K562 (cell line): ENCODE data around the gene PDCD1LG2. TPM values are rescaled to one million over a fixed set of nuclear protein-coding genes. Genes with fewer than 3 reads are reported as not detected.

ENCODE experiments used
- ATAC-seq: fragments of 200-7000 bp; cut with Tn5 transposase; 3 replicates; pipeline ENCODE4 v1.9.1; 2020; ENCODE audit warnings: moderate library complexity
- BruUV-seq: library from RNA; stranded (reverse); fragments of 400-500 nt; replicated peaks from 2 replicates; lab custom pipeline; 2021; lab: Mats Ljungman, UMichigan
- CTCF ChIA-PET: fragments of 300-600 bp; formaldehyde crosslinking; extraction: SDS; loops from one replicate; lab custom pipeline; 2021; ENCODE audit warnings: low intra/inter-chr PET ratio; lab: Yijun Ruan, JAX
- POLR2A ChIA-PET: fragments of 300-600, 350-650 bp; sonication (Branson Sonifier 250); formaldehyde crosslinking; extraction: SDS; loops from one replicate; lab custom pipeline; 2021; ENCODE audit warnings: antibody characterized with exemption, inconsistent platforms; lab: Yijun Ruan, JAX
- DNase-seq, 4 experiments: peaks; one replicate each; pipeline versions ENCODE4 v3.0.0 to v3.0.0-alpha.2; 2011 to 2018; ENCODE audit warnings: low spot score in 3 of 4, mixed read lengths in 3 of 4; ENCODE audit errors: extremely low read depth in 1 of 4
- FAIRE-seq: peaks from 2 replicates; lab custom pipeline; 2011; peaks lifted over from hg19 to GRCh38; lab: Jason Lieb, UNC
- H2AFZ ChIP-seq: 2 replicates; pipeline ENCODE4 v1.6.0; 2011; ENCODE audit warnings: low read depth, low read length, control low read depth, inconsistent platforms
- H3K27ac ChIP-seq: fragments of 200-600 bp; 3 replicates; pipeline ENCODE4 v1.8.0; 2011; ENCODE audit warnings: low read depth, mild to moderate bottlenecking, control low read depth, inconsistent platforms, low read length, moderate library complexity, mixed read lengths; ENCODE audit errors: extremely low read depth
- H3K27me3 ChIP-seq, 2 experiments: fragments of 300-600 bp in 1 of 2; 2 replicates in 1 of 2; 3 replicates in 1 of 2; pipeline versions ENCODE4 v1.6.0 to v1.8.0; 2011; ENCODE audit warnings: inconsistent platforms in 2 of 2, low read length in 2 of 2, mild to moderate bottlenecking in 1 of 2, mixed read lengths in 1 of 2, moderate library complexity in 1 of 2; ENCODE audit not compliant: control insufficient read depth in 2 of 2, insufficient read depth in 2 of 2
- H3K36me3 ChIP-seq: fragments of 300-600 bp; 3 replicates; pipeline ENCODE4 v1.8.0; 2011; ENCODE audit warnings: mild to moderate bottlenecking, low read length, inconsistent platforms; ENCODE audit not compliant: control insufficient read depth, insufficient read depth
- H3K4me1 ChIP-seq, 2 experiments: fragments of 200-600 bp in 1 of 2; replicated peaks in 1 of 2; 2 replicates in 1 of 2; 3 replicates in 1 of 2; pipeline versions ENCODE4 v1.5.1 to v1.8.0; 2011; ENCODE audit warnings: inconsistent platforms in 2 of 2, low read length in 2 of 2, mild to moderate bottlenecking in 1 of 2, mixed read lengths in 1 of 2, moderate library complexity in 1 of 2; ENCODE audit not compliant: control insufficient read depth in 2 of 2, insufficient read depth in 2 of 2
- H3K4me2 ChIP-seq: 2 replicates; pipeline ENCODE4 v1.6.1; 2011; ENCODE audit warnings: low read length, control low read depth, inconsistent platforms, mixed read lengths; ENCODE audit not compliant: insufficient read depth
- H3K4me3 ChIP-seq: fragments of 200-600 bp; sonication (generic), shearing (Covaris generic); 2 replicates; pipeline ENCODE4 v1.5.1; 2016; ENCODE audit warnings: control low read depth, inconsistent platforms
- H3K79me2 ChIP-seq: fragments of 200-600 bp; 3 replicates; pipeline ENCODE4 v1.8.0; 2011; ENCODE audit warnings: low read length, inconsistent platforms; ENCODE audit not compliant: control insufficient read depth, insufficient read depth
- H3K9ac ChIP-seq, 2 experiments: 2 replicates each; pipeline versions ENCODE4 v1.6.0 to v1.6.1; 2011; ENCODE audit warnings: low read depth in 2 of 2, low read length in 2 of 2, control low read depth in 1 of 2, inconsistent platforms in 1 of 2, mild to moderate bottlenecking in 1 of 2, mixed read lengths in 1 of 2; ENCODE audit not compliant: insufficient read depth in 1 of 2
- H3K9me1 ChIP-seq: one replicate; pipeline ENCODE4 v1.6.0; 2011; ENCODE audit warnings: inconsistent platforms, mild to moderate bottlenecking, low read length, moderate library complexity; ENCODE audit not compliant: control insufficient read depth, insufficient read depth
- H3K9me3 ChIP-seq: replicated peaks from 2 replicates; pipeline ENCODE4 v1.5.1; 2011; ENCODE audit warnings: low read depth, low read length, inconsistent platforms; ENCODE audit not compliant: control insufficient read depth, insufficient read depth
- H4K20me1 ChIP-seq: replicated peaks from 2 replicates; pipeline ENCODE4 v1.6.1; 2011; ENCODE audit warnings: low read length, inconsistent platforms, mixed read lengths; ENCODE audit not compliant: control insufficient read depth, insufficient read depth
- CBX3 ChIP-seq, 2 experiments: IDR thresholded peaks; 1 replicate in 1 of 2; 2 replicates in 1 of 2; pipeline ENCODE4 v1.6.1; 2012; ENCODE audit warnings: inconsistent platforms in 2 of 2, low read length in 2 of 2, borderline replicate concordance in 1 of 2, control low read depth in 1 of 2
- CREB3L1 ChIP-seq: fragments of 450-650 bp; IDR thresholded peaks from 2 replicates; pipeline ENCODE4 v1.6.1; 2014; ENCODE audit warnings: low read depth, mild to moderate bottlenecking, moderate library complexity, borderline replicate concordance
- KDM2B ChIP-seq: fragments of 250-450 bp; sonication (Bioruptor Pico); IDR thresholded peaks from 2 replicates; pipeline ENCODE4 v1.8.0; 2021; ENCODE audit warnings: mild to moderate bottlenecking, moderate library complexity
- POLR2AphosphoS5 ChIP-seq: IDR thresholded peaks from 2 replicates; pipeline ENCODE4 v1.6.1; 2011; ENCODE audit warnings: mild to moderate bottlenecking, low read depth, low read length, moderate library complexity; ENCODE audit not compliant: control insufficient read depth, insufficient read depth
- SIN3B ChIP-seq: fragments of 450-650 bp; IDR thresholded peaks from 2 replicates; pipeline ENCODE4 v1.6.1; 2017; ENCODE audit warnings: low read depth, mild to moderate bottlenecking, moderate library complexity
- SMARCA4 ChIP-seq: fragments of 450-650 bp; IDR thresholded peaks from 2 replicates; pipeline ENCODE4 v1.6.1; 2016
- ZKSCAN1 ChIP-seq: fragments of 150-350 bp; IDR thresholded peaks from 2 replicates; pipeline ENCODE4 v1.6.1; 2016; ENCODE audit warnings: low read depth, low read length
- WGBS: fragments of 100-300 bp; shearing (Covaris generic); methylation state at CpG from one replicate; pipeline ENCODE4 v1.1.6; 2016; ENCODE audit warnings: low coverage, mixed read lengths; ENCODE audit not compliant: insufficient coverage; ENCODE audit errors: missing lambda C conversion rate; 5-methylcytosine and 5-hydroxymethylcytosine counted together
- in situ Hi-C: fragments of 300-500 bp; cut with MboI; formaldehyde crosslinking; loops from 4 replicates; pipeline ENCODE4 v1.15.0; 2018; ENCODE audit warnings: inconsistent platforms, mixed read lengths
- intact Hi-C: fragments of 100-400 bp; cut with micrococcal nuclease; formaldehyde crosslinking; loops from 2 replicates; pipeline ENCODE4 v1.14.2; 2022
- polyA plus RNA-seq, 8 experiments: library from polyadenylated mRNA; depleted of rRNA in 4 of 8; stranded (reverse) in 5 of 8; unstranded in 3 of 8; fragments of >200 nt; fragmentation: Nextera tagmentation in 2 of 8; fragmentation: Illumina TruSeq in 1 of 8; extraction: Ambion mirVana in 2 of 8; extraction: Trizol in 1 of 8; gene quantifications; 2 replicates each; pipeline versions ENCODE4 v1.2.1 to v1.2.3, GENCODE V29; 2011 to 2014; ENCODE audit warnings: inconsistent platforms in 1 of 8, missing spikeins in 1 of 8
- total RNA-seq, 7 experiments: library from RNA; depleted of rRNA in 6 of 7; stranded (reverse); fragments of >200 nt in 6 of 7; fragmentation: Illumina TruSeq in 2 of 7; extraction: Trizol in 2 of 7; gene quantifications; 2 replicates each; pipeline versions ENCODE4 v1.2.1 to v1.2.3, GENCODE V29; 2011 to 2021; ENCODE audit warnings: low replicate concordance in 1 of 7
- TF ChIP-seq, protein P1 (sequence below): fragments of 450-650 bp; conservative IDR thresholded peaks from 2 replicates; pipeline ENCODE4 v1.6.1; 2016; ENCODE audit warnings: missing genetic modification characterization, low read depth, mild to moderate bottlenecking, missing compliant biosample characterization, moderate library complexity

The PDCD1LG2 gene
- total and polyA plus RNA-seq, 9 of the 15 experiments (the other 6 are each of a cell fraction or from before 2014, with no cell fraction given), result not detected

DNA sequence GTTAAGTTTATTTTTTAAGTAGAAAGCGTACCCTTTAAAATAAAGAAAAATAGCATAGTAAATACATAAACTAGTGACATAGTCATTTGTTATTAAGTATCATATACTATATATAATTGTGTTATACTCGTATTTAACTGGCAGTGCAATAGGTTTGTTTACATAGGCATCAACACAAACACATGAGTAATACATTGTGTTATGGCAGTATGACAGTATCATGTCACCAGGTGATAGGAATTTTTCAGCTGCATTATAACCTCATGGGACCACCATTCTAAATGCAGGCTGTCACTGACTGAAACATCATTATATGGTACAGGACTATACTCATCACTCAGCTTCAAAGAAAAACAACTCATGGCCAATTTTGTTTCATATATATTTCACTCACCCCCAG lies 110.2 kb downstream of the PDCD1LG2 start:
- Histone ChIP-seq H3K9ac (no peak overlapping the region), H3K36me3 (no peaks in the 10 kb centered on the region), H3K4me1 (no peaks in the 10 kb centered on the region; a peak in 1 of 5 replicates), H3K9me1 (no peaks in the 10 kb centered on the region), H4K20me1 (no peaks in the 10 kb centered on the region), H3K9me3 (no peaks in the 10 kb centered on the region), H3K79me2 (no peaks in the 10 kb centered on the region), H3K4me3 (no peak overlapping the region), H3K27ac (no peak overlapping the region), H3K27me3 (no peaks in the 10 kb centered on the region), H3K4me2 (no peak overlapping the region), H2AFZ (no peak overlapping the region)
- ATAC-seq (no peak), FAIRE-seq (no peak), DNase-seq (no peak)
- BruUV-seq, result no TSS peak
- TF ChIP-seq POLR2AphosphoS5 (no peak), KDM2B (CRISPR knock-in tag) (no peak), ZKSCAN1 (no peak), SIN3B (no peak), CBX3 (IDR thresholded peaks at IDR 0.05; ENCODE audit: borderline replicate concordance in 1 of 2, low read length in 2 of 2) (no peak), SMARCA4 (no peak), CREB3L1 (no peak)
- TF ChIP-seq, protein P1, sequence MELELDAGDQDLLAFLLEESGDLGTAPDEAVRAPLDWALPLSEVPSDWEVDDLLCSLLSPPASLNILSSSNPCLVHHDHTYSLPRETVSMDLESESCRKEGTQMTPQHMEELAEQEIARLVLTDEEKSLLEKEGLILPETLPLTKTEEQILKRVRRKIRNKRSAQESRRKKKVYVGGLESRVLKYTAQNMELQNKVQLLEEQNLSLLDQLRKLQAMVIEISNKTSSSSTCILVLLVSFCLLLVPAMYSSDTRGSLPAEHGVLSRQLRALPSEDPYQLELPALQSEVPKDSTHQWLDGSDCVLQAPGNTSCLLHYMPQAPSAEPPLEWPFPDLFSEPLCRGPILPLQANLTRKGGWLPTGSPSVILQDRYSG (tag), result no peak
- in situ Hi-C loops, result no loop called here
- ChIA-PET CTCF (no interaction called here), POLR2A (no interaction called here)
- 100% methylated on average over 2 of the region's 2 CpGs for WGBS
- intact Hi-C loops, result no loop called here

Other genes starting within 250 kb of the PDCD1LG2 start
- not detected in 2 replicates for gene RLN2, start 205.8 kb upstream of the PDCD1LG2 start, total RNA-seq (2014; rRNA removed)
- not detected in 2 replicates for gene RLN2, start 205.8 kb upstream of the PDCD1LG2 start, total RNA-seq (2014; rRNA removed; fragmentation: Illumina TruSeq; extraction: Trizol)
- not detected in 2 replicates for gene RLN2, start 205.8 kb upstream of the PDCD1LG2 start, total RNA-seq (2015; rRNA removed; fragmentation: Illumina TruSeq; extraction: Trizol)
- not detected in 2 replicates for gene RLN2, start 205.8 kb upstream of the PDCD1LG2 start, total RNA-seq (2021)
- not detected in 2 replicates for gene RLN2, start 205.8 kb upstream of the PDCD1LG2 start, polyA plus RNA-seq (2011; rRNA removed)
- gene RLN2, start 205.8 kb upstream of the PDCD1LG2 start, polyA plus RNA-seq (2014; fragmentation: Illumina TruSeq; extraction: Trizol), result not detected in 2 replicates
- under 1 TPM; 0.08 to 0.17 TPM for gene RLN2, start 205.8 kb upstream of the PDCD1LG2 start, polyA plus RNA-seq (2014; fragmentation: Nextera tagmentation; extraction: Ambion mirVana)
- gene RLN2, start 205.8 kb upstream of the PDCD1LG2 start, polyA plus RNA-seq (2014; rRNA removed), result not detected in 2 replicates
- gene RLN1, start 170.7 kb upstream of the PDCD1LG2 start, total RNA-seq (2014; rRNA removed), result not detected in 2 replicates
- gene RLN1, start 170.7 kb upstream of the PDCD1LG2 start, total RNA-seq (2014; rRNA removed; fragmentation: Illumina TruSeq; extraction: Trizol), result not detected in 2 replicates
- gene RLN1, start 170.7 kb upstream of the PDCD1LG2 start, total RNA-seq (2015; rRNA removed; fragmentation: Illumina TruSeq; extraction: Trizol), result not detected in 2 replicates
- not detected in 2 replicates for gene RLN1, start 170.7 kb upstream of the PDCD1LG2 start, total RNA-seq (2021)
- gene RLN1, start 170.7 kb upstream of the PDCD1LG2 start, polyA plus RNA-seq (2011; rRNA removed), result not detected in 2 replicates
- not detected in 2 replicates for gene RLN1, start 170.7 kb upstream of the PDCD1LG2 start, polyA plus RNA-seq (2014; fragmentation: Illumina TruSeq; extraction: Trizol)
- gene RLN1, start 170.7 kb upstream of the PDCD1LG2 start, polyA plus RNA-seq (2014; fragmentation: Nextera tagmentation; extraction: Ambion mirVana), result not detected
- gene RLN1, start 170.7 kb upstream of the PDCD1LG2 start, polyA plus RNA-seq (2014; rRNA removed), result not detected in 2 replicates
- 4.5 and 4.7 TPM in 2 replicates for gene PLGRKT, start 72.6 kb upstream of the PDCD1LG2 start, total RNA-seq (2014; rRNA removed)
- 9.3 and 11.3 TPM in 2 replicates for gene PLGRKT, start 72.6 kb upstream of the PDCD1LG2 start, total RNA-seq (2014; rRNA removed; fragmentation: Illumina TruSeq; extraction: Trizol)
- gene PLGRKT, start 72.6 kb upstream of the PDCD1LG2 start, total RNA-seq (2015; rRNA removed; fragmentation: Illumina TruSeq; extraction: Trizol), result 6.9 and 10.0 TPM in 2 replicates
- 6.5 and 10.4 TPM in 2 replicates for gene PLGRKT, start 72.6 kb upstream of the PDCD1LG2 start, total RNA-seq (2021)
- 4.7 and 5.2 TPM in 2 replicates for gene PLGRKT, start 72.6 kb upstream of the PDCD1LG2 start, polyA plus RNA-seq (2011; rRNA removed)
- gene PLGRKT, start 72.6 kb upstream of the PDCD1LG2 start, polyA plus RNA-seq (2014; fragmentation: Illumina TruSeq; extraction: Trizol), result 5.9 and 6.0 TPM in 2 replicates
- gene PLGRKT, start 72.6 kb upstream of the PDCD1LG2 start, polyA plus RNA-seq (2014; fragmentation: Nextera tagmentation; extraction: Ambion mirVana), result 10 to 100 TPM; 11.2 to 13.8 TPM
- gene PLGRKT, start 72.6 kb upstream of the PDCD1LG2 start, polyA plus RNA-seq (2014; rRNA removed), result 6.0 and 6.6 TPM in 2 replicates
- gene CD274, start 60.0 kb upstream of the PDCD1LG2 start, total RNA-seq (2014; rRNA removed), result 0.20 and 0.27 TPM in 2 replicates
- gene CD274, start 60.0 kb upstream of the PDCD1LG2 start, total RNA-seq (2014; rRNA removed; fragmentation: Illumina TruSeq; extraction: Trizol), result 0.47 TPM in 1 of 2 replicates, not detected in the other
- 0.26 and 0.51 TPM in 2 replicates for gene CD274, start 60.0 kb upstream of the PDCD1LG2 start, total RNA-seq (2015; rRNA removed; fragmentation: Illumina TruSeq; extraction: Trizol)
- 0.18 and 0.24 TPM in 2 replicates for gene CD274, start 60.0 kb upstream of the PDCD1LG2 start, total RNA-seq (2021)
- gene CD274, start 60.0 kb upstream of the PDCD1LG2 start, polyA plus RNA-seq (2011; rRNA removed), result 0.18 TPM in 1 of 2 replicates, not detected in the other
- 0.07 and 0.33 TPM in 2 replicates for gene CD274, start 60.0 kb upstream of the PDCD1LG2 start, polyA plus RNA-seq (2014; fragmentation: Illumina TruSeq; extraction: Trizol)
- under 1 TPM in 1 of 2 experiments, not detected in 1; 0.32 TPM for gene CD274, start 60.0 kb upstream of the PDCD1LG2 start, polyA plus RNA-seq (2014; fragmentation: Nextera tagmentation; extraction: Ambion mirVana)
- 0.34 TPM in 1 of 2 replicates, not detected in the other for gene CD274, start 60.0 kb upstream of the PDCD1LG2 start, polyA plus RNA-seq (2014; rRNA removed)
- gene RIC1, start 118.6 kb downstream of the PDCD1LG2 start, total RNA-seq (2014; rRNA removed), result 13.0 and 14.7 TPM in 2 replicates
- 16.6 and 18.8 TPM in 2 replicates for gene RIC1, start 118.6 kb downstream of the PDCD1LG2 start, total RNA-seq (2014; rRNA removed; fragmentation: Illumina TruSeq; extraction: Trizol)
- gene RIC1, start 118.6 kb downstream of the PDCD1LG2 start, total RNA-seq (2015; rRNA removed; fragmentation: Illumina TruSeq; extraction: Trizol), result 16.9 and 17.0 TPM in 2 replicates
- gene RIC1, start 118.6 kb downstream of the PDCD1LG2 start, total RNA-seq (2021), result 14.0 and 16.9 TPM in 2 replicates
- 25.8 TPM in 2 replicates for gene RIC1, start 118.6 kb downstream of the PDCD1LG2 start, polyA plus RNA-seq (2011; rRNA removed)
- gene RIC1, start 118.6 kb downstream of the PDCD1LG2 start, polyA plus RNA-seq (2014; fragmentation: Illumina TruSeq; extraction: Trizol), result 13.5 and 15.0 TPM in 2 replicates
- gene RIC1, start 118.6 kb downstream of the PDCD1LG2 start, polyA plus RNA-seq (2014; fragmentation: Nextera tagmentation; extraction: Ambion mirVana), result 1 to 10 TPM; 3.2 to 4.2 TPM
- gene RIC1, start 118.6 kb downstream of the PDCD1LG2 start, polyA plus RNA-seq (2014; rRNA removed), result 10.9 and 14.1 TPM in 2 replicates